HepG2 (cell line): Measurements from ENCODE around the gene PHAX. TPM values are rescaled to one million over a fixed set of nuclear protein-coding genes. Genes with fewer than 3 reads are reported as not detected.
A peak's percentile ranks its signal among the peaks of the same experiment; 100 is the strongest.

Experiments used
- ATAC-seq: fragments of 200-7000 bp; cut with Tn5 transposase; 3 replicates; pipeline ENCODE4 v1.9.1; 2020; ENCODE audit warnings: mild to moderate bottlenecking, moderate library complexity
- BruUV-seq: library from RNA; stranded (reverse); fragments of 400-500 nt; replicated peaks from 2 replicates; lab custom pipeline; 2021; lab: Mats Ljungman, UMichigan
- CTCF ChIA-PET: fragments of 300-600 bp; formaldehyde crosslinking; extraction: SDS; loops from one replicate; lab custom pipeline; 2021; ENCODE audit warnings: low total read pairs, inconsistent platforms, low intra/inter-chr PET ratio; lab: Yijun Ruan, JAX
- POLR2A ChIA-PET: fragments of 350-600 bp; sonication (Branson Sonifier 250); formaldehyde crosslinking; loops from one replicate; lab custom pipeline; 2020; ENCODE audit warnings: antibody characterized with exemption, inconsistent platforms; lab: Yijun Ruan, JAX
- DNase-seq: peaks from one replicate; pipeline ENCODE4 v3.0.0-alpha.2; 2015; ENCODE audit warnings: low spot score
- FAIRE-seq: peaks from 3 replicates; lab custom pipeline; 2011; peaks lifted over from hg19 to GRCh38; lab: Jason Lieb, UNC
- H2AFZ ChIP-seq: one replicate; pipeline ENCODE4 v1.6.1; 2011; ENCODE audit warnings: low read length, inconsistent platforms
- H3K27ac ChIP-seq: fragments of 300-600 bp; 3 replicates; pipeline ENCODE4 v1.8.0; 2011; ENCODE audit warnings: mixed run types, mild to moderate bottlenecking, mixed read lengths, low read length, inconsistent platforms; ENCODE audit not compliant: insufficient read depth; ENCODE audit errors: extremely low read length
- H3K27me3 ChIP-seq, 2 experiments: fragments of 200-600 bp in 1 of 2; 2 replicates in 1 of 2; 3 replicates in 1 of 2; pipeline versions ENCODE4 v1.6.0 to v1.8.0; 2011; ENCODE audit warnings: low read length in 2 of 2, mild to moderate bottlenecking in 2 of 2, moderate library complexity in 2 of 2, inconsistent platforms in 1 of 2; ENCODE audit not compliant: insufficient read depth in 2 of 2, control insufficient read depth in 1 of 2
- H3K36me3 ChIP-seq, 2 experiments: fragments of 200-600 bp in 1 of 2; replicated peaks in 1 of 2; 2 replicates in 1 of 2; 3 replicates in 1 of 2; pipeline versions ENCODE4 v1.5.1 to v1.8.0; 2011; ENCODE audit warnings: low read length in 2 of 2, inconsistent platforms in 1 of 2; ENCODE audit not compliant: insufficient read depth in 2 of 2, control insufficient read depth in 1 of 2
- H3K4me1 ChIP-seq: 2 replicates; pipeline ENCODE4 v1.5.1; 2012; ENCODE audit warnings: low read length, inconsistent platforms; ENCODE audit not compliant: insufficient read depth
- H3K4me2 ChIP-seq: 2 replicates; pipeline ENCODE4 v1.6.0; 2011; ENCODE audit warnings: low read depth, low read length, inconsistent platforms
- H3K4me3 ChIP-seq, 3 experiments: fragments of 200-600 bp in 1 of 3; sonication (generic), shearing (Covaris generic) in 1 of 3; replicated peaks in 1 of 3; 2 replicates each; pipeline ENCODE4 v1.5.1; 2011 to 2016; ENCODE audit warnings: low read length in 3 of 3, inconsistent platforms in 2 of 3, low read depth in 2 of 3, mild to moderate bottlenecking in 2 of 3, control low read depth in 1 of 3, mixed read lengths in 1 of 3; ENCODE audit not compliant: insufficient read depth in 1 of 3
- H3K79me2 ChIP-seq: one replicate; pipeline ENCODE4 v1.6.1; 2011; ENCODE audit warnings: low read length, inconsistent platforms; ENCODE audit not compliant: insufficient read depth
- H3K9ac ChIP-seq: 2 replicates; pipeline ENCODE4 v1.6.0; 2011; ENCODE audit warnings: mild to moderate bottlenecking, low read depth, low read length, inconsistent platforms; ENCODE audit not compliant: insufficient read depth
- H3K9me3 ChIP-seq: 2 replicates; pipeline ENCODE4 v1.5.1; 2012; ENCODE audit warnings: mild to moderate bottlenecking, low read length
- H4K20me1 ChIP-seq: 2 replicates; pipeline ENCODE4 v1.6.0; 2011; ENCODE audit warnings: inconsistent platforms, mild to moderate bottlenecking, low read length, moderate library complexity; ENCODE audit not compliant: insufficient read depth
- DNMT3B ChIP-seq: conservative IDR thresholded peaks from 2 replicates; pipeline ENCODE4 v1.6.1; 2016; ENCODE audit warnings: missing biosample characterization, control low read depth
- EED ChIP-seq: sonication (generic); formaldehyde crosslinking; IDR thresholded peaks from 2 replicates; pipeline ENCODE4 v1.5.0; 2020; ENCODE audit warnings: mild to moderate bottlenecking, missing genetic modification reagents
- RCOR2 ChIP-seq: IDR thresholded peaks from 2 replicates; pipeline ENCODE4 v1.6.1; 2016; ENCODE audit warnings: missing biosample characterization, missing genetic modification reagents
- SPEN ChIP-seq: sonication (generic); formaldehyde crosslinking; IDR thresholded peaks from 2 replicates; pipeline ENCODE4 v1.5.1; 2020; ENCODE audit warnings: low read depth, mild to moderate bottlenecking, missing genetic modification reagents
- SRSF9 ChIP-seq: fragments of 200-400 bp; formaldehyde crosslinking; IDR thresholded peaks from 2 replicates; pipeline ENCODE4 v1.6.1; 2018; ENCODE audit warnings: borderline replicate concordance, mild to moderate bottlenecking, low read depth, low read length; ENCODE audit not compliant: insufficient read depth, poor library complexity, severe bottlenecking
- TARDBP ChIP-seq: sonication (generic); formaldehyde crosslinking; IDR thresholded peaks from 2 replicates; pipeline ENCODE4 v1.8.0; 2022; ENCODE audit warnings: mild to moderate bottlenecking, missing genetic modification reagents
- ZNF263 ChIP-seq: sonication (generic); formaldehyde crosslinking; IDR thresholded peaks from 2 replicates; pipeline ENCODE4 v1.4.0; 2020; ENCODE audit warnings: missing genetic modification reagents
- WGBS: methylation state at CpG from one replicate; pipeline ENCODE4 v1.1.6; 2017; ENCODE audit warnings: low lambda C conversion rate; 5-methylcytosine and 5-hydroxymethylcytosine counted together
- in situ Hi-C: cut with HindIII; loops from 2 replicates; pipeline ENCODE4 v1.10.0; 2017; ENCODE audit warnings: low pct_unique_long_range_greater_than_20kb; ENCODE audit not compliant: extremely low pct_ligation_motif_present
- intact Hi-C: fragments of 100-400 bp; cut with micrococcal nuclease; formaldehyde crosslinking; loops from one replicate; pipeline ENCODE4 v1.10.0; 2022; ENCODE audit not compliant: unreplicated experiment
- polyA plus RNA-seq, 8 experiments: library from polyadenylated mRNA; depleted of rRNA in 3 of 8; stranded (reverse) in 7 of 8; unstranded in 1 of 8; fragments of >200 nt; fragmentation: Illumina TruSeq in 4 of 8; extraction: Trizol in 4 of 8; gene quantifications; 2 replicates each; pipeline versions ENCODE4 v1.2.1 to v1.2.3, GENCODE V29; 2011 to 2016; ENCODE audit warnings: low read depth in 4 of 8, missing spikeins in 1 of 8, mixed read lengths in 1 of 8; ENCODE audit not compliant: insufficient read depth in 1 of 8
- total RNA-seq, 5 experiments: library from RNA; depleted of rRNA; stranded (reverse); fragments of >200 nt; fragmentation: Illumina TruSeq; extraction: Trizol; gene quantifications; 2 replicates each; pipeline ENCODE4 v1.2.3, GENCODE V29; 2016; ENCODE audit warnings: low read depth in 1 of 5

The PHAX gene
- total and polyA plus RNA-seq, 2 of the 13 experiments (the other 11 are each of a cell fraction or from before 2014, with no cell fraction given) = 20.0 to 59.7 TPM

- CTCF ChIA-PET = no interaction called here
- Histone ChIP-seq H3K9me3 (no peaks in the 10 kb centered on the region), H3K27me3 (no peaks in the 10 kb centered on the region), H3K4me2 (no peak overlapping the region; the same call in 1 of the 2 replicates), H3K36me3 (peaks cover 10 to 41% of the 10 kb centered on the region in 2 experiments), H4K20me1 (no peaks in the 10 kb centered on the region), H3K4me3 (no peak overlapping the region), H3K4me1 (peaks cover 33% of the 10 kb centered on the region), H3K9ac (no peak overlapping the region), H2AFZ (no peak overlapping the region), H3K79me2 (peaks cover 8% of the 10 kb centered on the region), H3K27ac (no peak overlapping the region)
- in situ Hi-C loops (no loop called here), intact Hi-C loops (no loop called here)
- ATAC-seq = peak; percentile 41; the same call in 2 of the 3 replicates
- DNase-seq = no peak
- POLR2A ChIA-PET = no interaction called here
- BruUV-seq = no TSS peak
- TF ChIP-seq SPEN (CRISPR knock-in tag) (no peak), TARDBP (CRISPR knock-in tag) (no peak), SRSF9 (no peak), DNMT3B (no peak), ZNF263 (CRISPR knock-in tag) (peak; percentile 62), RCOR2 (no peak), EED (CRISPR knock-in tag) (no peak)
- WGBS = 85% methylated on average over 9 of the region's 9 CpGs
- peak; percentile 15 for FAIRE-seq
These were observed 13.0 kb upstream of the PHAX start for GRCh38 chr5:126587551-126588390.
